ENCODE results near the gene CSRP1. TPM values are rescaled to one million over a fixed set of nuclear protein-coding genes. Genes with fewer than 3 reads are reported as not detected.

Gene CSRP1
- total RNA-seq, 5 donors from 2014 or later (not counting 1 experiment from before 2014, with no cell fraction given) = 35.0 to 47.2 (median 36.8) TPM

DNA sequence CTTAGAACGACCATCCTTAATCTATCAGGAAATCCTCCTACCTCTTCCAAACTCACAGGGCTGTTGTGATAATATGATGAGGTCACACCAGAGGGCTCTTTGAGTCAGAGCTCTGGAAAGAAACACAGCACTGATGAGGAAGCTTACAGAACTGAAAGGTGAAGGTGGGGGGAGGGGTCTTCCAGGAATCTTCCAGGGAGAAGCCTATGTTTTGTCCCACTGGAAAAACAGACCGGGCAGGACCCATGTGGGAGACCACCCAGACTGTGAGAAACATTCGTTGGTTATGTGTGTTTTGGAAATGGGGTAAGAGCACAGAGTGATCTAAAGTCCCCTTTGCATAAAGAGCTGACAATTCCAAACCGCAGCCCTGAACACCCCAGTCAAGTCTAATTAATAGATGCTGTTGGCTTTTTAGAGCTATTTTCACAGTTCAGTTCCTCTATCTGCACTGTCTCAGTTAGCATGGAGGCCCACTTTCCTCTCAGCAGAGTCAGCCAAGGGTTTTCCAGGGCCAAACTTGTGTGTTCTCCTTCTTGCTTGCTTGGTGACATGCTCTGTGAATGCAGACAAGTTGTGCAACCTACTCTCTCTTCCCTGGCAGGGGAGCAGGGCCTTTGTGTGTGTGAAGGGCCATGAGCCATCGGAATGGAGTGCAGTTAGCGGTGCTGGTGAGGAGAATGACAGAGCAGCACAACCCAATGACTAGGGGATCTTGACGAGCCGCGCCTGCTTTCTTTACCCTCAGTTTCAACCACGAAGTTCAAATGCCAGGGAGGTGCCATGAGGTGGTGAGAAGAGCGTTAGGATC, 50.2 kb downstream of the CSRP1 start:
- H3K4me1 Mint-ChIP-seq = peaks cover 0 to 7% (median 2%) of the 10 kb centered on the region in 3 donors
- Histone ChIP-seq H3K4me1 (ENCODE audit: control insufficient read depth in 1 of 2, extremely low read depth in 1 of 2, insufficient read depth in 2 of 2, low read length in 2 of 2) (no peaks in the 10 kb centered on the region), H3K36me3 (ENCODE audit: control insufficient read depth in 2 of 2, extremely low read depth in 1 of 2, insufficient read depth in 1 of 2, low read length in 1 of 2) (no peaks in the 10 kb centered on the region), H3K27me3 (replicated peaks in 1 of 2; ENCODE audit: control insufficient read depth in 2 of 2, extremely low read depth in 1 of 2, insufficient read depth in 2 of 2, low read length in 1 of 2) (peaks cover 0 to 17% of the 10 kb centered on the region in 2 experiments), H3K4me3 (ENCODE audit: control insufficient read depth in 1 of 2, extremely low read depth in 1 of 2, low read length in 1 of 2) (no peak overlapping the region), H3K27ac (ENCODE audit: low read length) (no peak overlapping the region), H3K9me3 (no peaks in the 10 kb centered on the region)
- H3K27me3 Mint-ChIP-seq = peaks cover 3 to 5% of the 10 kb centered on the region in 2 donors
- no peak overlapping the region for H3K27ac Mint-ChIP-seq
- DNase-seq = no peak
- ChIA-PET POLR2A (no interaction called here), CTCF (interaction anchor here in 1 of 2 donors (0.6 kb wide), 1 partner anchor 56 kb away, joined by 3 read pairs; no protein-coding TSS in a partner anchor)
- no peaks in the 10 kb centered on the region for H3K9me3 Mint-ChIP-seq
- no peak overlapping the region for H3K4me3 Mint-ChIP-seq
- ATAC-seq (replicated peaks in 1 of 4) = no peak
- no peaks in the 10 kb centered on the region for H3K36me3 Mint-ChIP-seq
- WGBS (ENCODE audit: insufficient coverage) = 84% methylated on average over 2 of the region's 11 CpGs

GRCh38 chr1:201455098-201455497, 51.8 kb downstream of the CSRP1 start:
- Mint-ChIP-seq H3K27me3 (peaks cover 5 to 9% of the 10 kb centered on the region in 2 donors), H3K36me3 (no peaks in the 10 kb centered on the region), H3K4me3 (no peak overlapping the region), H3K4me1 (peaks cover 0 to 7% (median 2%) of the 10 kb centered on the region in 3 donors), H3K9me3 (no peaks in the 10 kb centered on the region), H3K27ac (no peak overlapping the region)
- CTCF ChIA-PET = no interaction called here
- ATAC-seq (replicated peaks in 1 of 4) = no peak
- Histone ChIP-seq H3K27ac (ENCODE audit: low read length) (no peak overlapping the region), H3K4me3 (ENCODE audit: control insufficient read depth in 1 of 2, extremely low read depth in 1 of 2, low read length in 1 of 2) (no peak overlapping the region), H3K4me1 (ENCODE audit: control insufficient read depth in 1 of 2, extremely low read depth in 1 of 2, insufficient read depth in 2 of 2, low read length in 2 of 2) (peaks cover 0 to 2% of the 10 kb centered on the region in 2 experiments), H3K36me3 (ENCODE audit: control insufficient read depth in 2 of 2, extremely low read depth in 1 of 2, insufficient read depth in 1 of 2, low read length in 1 of 2) (no peaks in the 10 kb centered on the region), H3K9me3 (no peaks in the 10 kb centered on the region), H3K27me3 (replicated peaks in 1 of 2; ENCODE audit: control insufficient read depth in 2 of 2, extremely low read depth in 1 of 2, insufficient read depth in 2 of 2, low read length in 1 of 2) (peaks cover 0 to 22% of the 10 kb centered on the region in 2 experiments)
- no peak for DNase-seq
- POLR2A ChIA-PET = no interaction called here
- 89% methylated on average over 6 of the region's 6 CpGs for WGBS (ENCODE audit: insufficient coverage)

DNA sequence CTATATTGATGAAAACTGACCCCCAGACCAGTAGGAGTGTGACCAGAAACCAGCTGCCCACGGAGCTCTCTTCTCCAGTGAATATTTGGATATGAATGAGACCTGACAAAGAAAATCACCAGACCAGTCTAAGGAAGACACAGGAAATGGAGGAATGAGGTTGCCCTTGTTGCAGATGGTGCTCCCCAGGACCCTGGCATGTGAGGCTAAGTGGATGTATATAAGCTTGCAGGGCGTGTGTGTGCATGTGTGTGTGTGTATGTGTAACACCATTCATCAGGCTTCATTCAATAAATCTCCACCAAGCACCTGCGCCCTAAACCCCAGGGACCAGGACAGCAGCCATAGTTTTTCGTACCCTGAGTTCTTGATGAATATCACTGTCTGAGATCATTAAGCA, 52.3 kb downstream of the CSRP1 start:
- WGBS (ENCODE audit: insufficient coverage) = 94% methylated on average over 2 of the region's 4 CpGs
- H3K36me3 ChIP-seq (ENCODE audit: control insufficient read depth in 2 of 2, extremely low read depth in 1 of 2, insufficient read depth in 1 of 2, low read length in 1 of 2) = no peaks in the 10 kb centered on the region
- peaks cover 0 to 18% of the 10 kb centered on the region in 2 experiments for H3K27me3 ChIP-seq (replicated peaks in 1 of 2; ENCODE audit: control insufficient read depth in 2 of 2, extremely low read depth in 1 of 2, insufficient read depth in 2 of 2, low read length in 1 of 2)
- H3K9me3 ChIP-seq = no peaks in the 10 kb centered on the region
- no peak overlapping the region for H3K4me3 ChIP-seq (ENCODE audit: control insufficient read depth in 1 of 2, extremely low read depth in 1 of 2, low read length in 1 of 2)
- POLR2A ChIA-PET = no interaction called here
- no peak for DNase-seq
- Mint-ChIP-seq H3K27ac (no peak overlapping the region), H3K27me3 (peaks cover 8 to 11% of the 10 kb centered on the region in 2 donors), H3K4me1 (peaks cover 0 to 7% (median 2%) of the 10 kb centered on the region in 3 donors), H3K36me3 (no peaks in the 10 kb centered on the region), H3K9me3 (no peaks in the 10 kb centered on the region), H3K4me3 (no peak overlapping the region)
- CTCF ChIA-PET = no interaction called here
- H3K4me1 ChIP-seq (ENCODE audit: control insufficient read depth in 1 of 2, extremely low read depth in 1 of 2, insufficient read depth in 2 of 2, low read length in 2 of 2) = peaks cover 0 to 2% of the 10 kb centered on the region in 2 experiments
- ATAC-seq (replicated peaks in 1 of 4) = no peak
- no peak overlapping the region for H3K27ac ChIP-seq (ENCODE audit: low read length)

- H3K27ac Mint-ChIP-seq = no peak overlapping the region
- peaks cover 0 to 9% (median 6%) of the 10 kb centered on the region in 3 donors for H3K4me1 Mint-ChIP-seq
- ChIA-PET CTCF (no interaction called here), POLR2A (no interaction called here)
- peaks cover 0 to 31% of the 10 kb centered on the region in 2 experiments for H3K27me3 ChIP-seq (replicated peaks in 1 of 2; ENCODE audit: control insufficient read depth in 2 of 2, extremely low read depth in 1 of 2, insufficient read depth in 2 of 2, low read length in 1 of 2)
- H3K27me3 Mint-ChIP-seq = peaks cover 8 to 18% of the 10 kb centered on the region in 2 donors
- DNase-seq (no peak), ATAC-seq (replicated peaks in 1 of 4) (no peak)
- WGBS (ENCODE audit: insufficient coverage) = 89% methylated on average over 3 of the region's 4 CpGs
- no peak overlapping the region for H3K27ac ChIP-seq (ENCODE audit: low read length)
- no peaks in the 10 kb centered on the region for H3K9me3 ChIP-seq
- H3K9me3 Mint-ChIP-seq = no peaks in the 10 kb centered on the region
- H3K36me3 Mint-ChIP-seq = no peaks in the 10 kb centered on the region
- no peak overlapping the region for H3K4me3 ChIP-seq (ENCODE audit: control insufficient read depth in 1 of 2, extremely low read depth in 1 of 2, low read length in 1 of 2)
- peaks cover 0 to 8% of the 10 kb centered on the region in 2 experiments for H3K4me1 ChIP-seq (ENCODE audit: control insufficient read depth in 1 of 2, extremely low read depth in 1 of 2, insufficient read depth in 2 of 2, low read length in 2 of 2)
- H3K36me3 ChIP-seq (ENCODE audit: control insufficient read depth in 2 of 2, extremely low read depth in 1 of 2, insufficient read depth in 1 of 2, low read length in 1 of 2) = no peaks in the 10 kb centered on the region
- no peak overlapping the region for H3K4me3 Mint-ChIP-seq
Observed at GRCh38 chr1:201452866-201453265, 54.1 kb downstream of the CSRP1 start.

DNA sequence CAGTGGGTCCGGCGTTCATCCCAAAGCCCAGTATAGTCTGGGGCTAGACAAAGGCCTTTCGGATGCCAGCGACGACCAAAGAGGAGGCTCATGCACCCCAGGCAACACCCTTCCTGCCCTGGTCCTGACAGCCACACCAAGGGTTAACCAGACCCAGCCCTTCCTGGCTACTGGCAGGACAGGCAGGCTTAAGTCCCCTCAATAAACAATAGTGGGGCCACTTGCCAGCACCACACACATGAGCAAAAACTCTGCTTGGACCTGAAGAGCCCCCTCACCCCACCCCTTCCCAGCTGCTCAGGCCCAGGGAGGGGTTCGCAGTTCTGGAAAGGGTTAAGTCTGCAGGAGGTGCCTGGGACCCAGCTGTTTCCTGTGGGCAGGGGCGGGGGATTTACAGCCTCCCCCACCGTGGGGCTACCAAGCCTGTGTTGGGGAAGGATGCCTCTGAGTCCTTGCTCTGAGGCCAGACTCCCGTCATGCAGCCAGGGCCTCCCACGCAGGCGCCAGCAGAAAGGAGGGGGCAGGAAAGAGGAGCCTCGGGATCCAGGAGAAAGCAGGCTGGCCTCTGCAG, 56.1 kb downstream of the CSRP1 start:
- Histone ChIP-seq H3K4me3 (ENCODE audit: control insufficient read depth in 1 of 2, extremely low read depth in 1 of 2, low read length in 1 of 2) (no peak overlapping the region), H3K27ac (ENCODE audit: low read length) (no peak overlapping the region), H3K27me3 (replicated peaks in 1 of 2; ENCODE audit: control insufficient read depth in 2 of 2, extremely low read depth in 1 of 2, insufficient read depth in 2 of 2, low read length in 1 of 2) (peaks cover 0 to 33% of the 10 kb centered on the region in 2 experiments), H3K4me1 (ENCODE audit: control insufficient read depth in 1 of 2, extremely low read depth in 1 of 2, insufficient read depth in 2 of 2, low read length in 2 of 2) (peaks cover 0 to 9% of the 10 kb centered on the region in 2 experiments), H3K9me3 (no peaks in the 10 kb centered on the region), H3K36me3 (ENCODE audit: control insufficient read depth in 2 of 2, extremely low read depth in 1 of 2, insufficient read depth in 1 of 2, low read length in 1 of 2) (no peaks in the 10 kb centered on the region)
- 41% methylated on average over 9 of the region's 12 CpGs for WGBS (ENCODE audit: insufficient coverage)
- Mint-ChIP-seq H3K27ac (no peak overlapping the region), H3K9me3 (no peaks in the 10 kb centered on the region), H3K36me3 (no peaks in the 10 kb centered on the region), H3K27me3 (peaks cover 12 to 16% of the 10 kb centered on the region in 2 donors), H3K4me1 (peaks cover 0 to 12% (median 6%) of the 10 kb centered on the region in 3 donors), H3K4me3 (no peak overlapping the region)
- DNase-seq (no peak), ATAC-seq (replicated peaks in 1 of 4) (no peak)
- POLR2A ChIA-PET = no interaction called here
- CTCF ChIA-PET = interaction anchor here in 1 of 2 donors (0.7 kb wide), 2 partner anchors 9 to 208 kb away, joined by 3 to 4 read pairs; no protein-coding TSS in a partner anchor

DNA sequence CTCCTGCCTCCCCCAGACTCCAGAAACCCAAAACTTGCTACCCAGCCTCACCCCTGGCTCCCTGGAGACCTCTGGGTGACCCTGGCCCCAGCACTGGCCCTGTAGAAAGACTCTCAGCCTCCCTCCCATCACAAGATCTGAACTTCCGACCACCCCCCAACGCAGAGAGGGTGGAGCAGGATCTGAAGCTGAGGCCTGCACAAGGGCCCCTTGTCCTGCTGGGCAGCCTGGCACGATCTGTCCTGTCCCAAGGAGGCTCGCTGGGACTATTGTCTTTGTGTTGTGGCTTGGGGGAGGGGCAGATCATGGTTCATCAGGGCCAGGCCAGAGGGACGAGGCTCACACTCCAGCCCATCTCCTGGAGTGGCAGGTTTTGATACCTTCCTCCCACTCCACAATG, 57.9 kb downstream of the CSRP1 start:
- Histone ChIP-seq H3K27ac (ENCODE audit: low read length) (no peak overlapping the region), H3K27me3 (replicated peaks in 1 of 2; ENCODE audit: control insufficient read depth in 2 of 2, extremely low read depth in 1 of 2, insufficient read depth in 2 of 2, low read length in 1 of 2) (peaks cover 0 to 29% of the 10 kb centered on the region in 2 experiments), H3K4me3 (ENCODE audit: control insufficient read depth in 1 of 2, extremely low read depth in 1 of 2, low read length in 1 of 2) (no peak overlapping the region), H3K4me1 (ENCODE audit: control insufficient read depth in 1 of 2, extremely low read depth in 1 of 2, insufficient read depth in 2 of 2, low read length in 2 of 2) (peaks cover 0 to 9% of the 10 kb centered on the region in 2 experiments), H3K36me3 (ENCODE audit: control insufficient read depth in 2 of 2, extremely low read depth in 1 of 2, insufficient read depth in 1 of 2, low read length in 1 of 2) (no peaks in the 10 kb centered on the region), H3K9me3 (no peaks in the 10 kb centered on the region)
- H3K4me3 Mint-ChIP-seq = no peak overlapping the region
- ChIA-PET CTCF (interaction anchor here (0.6 to 2.7 kb wide), 5 partner anchors 14 to 98 kb away, joined by 3 to 22 read pairs (median 8); no protein-coding TSS in a partner anchor), POLR2A (no interaction called here)
- WGBS (ENCODE audit: insufficient coverage) = no CpG with 5 or more reads among the region's 5 CpGs
- no peaks in the 10 kb centered on the region for H3K36me3 Mint-ChIP-seq
- peaks cover 0 to 4% (median 0%) of the 10 kb centered on the region in 3 donors for H3K9me3 Mint-ChIP-seq
- no peak overlapping the region for H3K27ac Mint-ChIP-seq
- H3K27me3 Mint-ChIP-seq = peaks cover 16 to 17% of the 10 kb centered on the region in 2 donors
- no peak for DNase-seq
- peaks cover 0 to 7% (median 5%) of the 10 kb centered on the region in 3 donors for H3K4me1 Mint-ChIP-seq
- ATAC-seq (replicated peaks in 1 of 4) = no peak
